Measurements from ENCODE around the gene PAX7. TPM values are rescaled to one million over a fixed set of nuclear protein-coding genes. Genes with fewer than 3 reads are reported as not detected.
"Not testable (repeated sequence)": the region's sequence is repeated elsewhere in the genome, so short reads cannot be mapped to it uniquely, and the experiment has no call there.

PAX7 gene
- total RNA-seq, 2 donors from 2014 or later, result not detected

DNA sequence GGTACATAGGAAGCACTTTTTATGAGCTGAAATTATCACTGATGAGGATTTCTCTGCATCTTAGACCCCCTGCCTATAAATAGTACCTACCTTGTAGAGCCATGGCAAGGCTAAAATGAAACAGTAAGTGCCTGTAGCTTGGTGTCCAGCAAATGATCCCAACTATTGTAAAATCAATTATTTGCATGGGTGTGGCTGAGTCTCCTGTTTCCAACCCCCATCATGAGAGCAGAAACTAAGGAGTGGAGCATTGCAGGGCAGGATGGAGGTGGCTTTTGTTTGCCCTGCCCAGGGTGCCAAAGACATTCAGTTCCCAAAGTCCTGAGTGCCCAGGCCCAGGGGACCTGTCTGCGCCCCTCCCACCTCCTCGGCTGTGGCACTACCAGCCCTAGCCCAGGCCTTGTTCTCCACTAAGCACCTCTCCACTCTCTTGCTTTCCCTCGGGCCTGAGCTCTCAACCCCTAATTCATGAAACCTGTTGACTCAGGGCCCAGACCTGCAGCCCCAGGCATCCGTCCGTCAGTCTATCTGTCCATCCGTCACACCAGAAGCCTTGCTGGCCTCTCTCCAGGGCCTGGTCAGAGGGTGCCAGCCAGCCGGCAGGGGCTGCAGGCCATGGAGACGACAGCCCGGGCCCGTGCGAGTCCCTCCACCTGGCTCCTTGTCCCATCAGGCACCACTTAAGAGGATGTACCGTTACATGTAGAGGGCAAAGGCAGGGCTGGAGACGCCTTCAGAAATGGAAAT is 39.6 kb downstream of the PAX7 start:
- H3K27ac Mint-ChIP-seq, result no peak overlapping the region
- no peak for ATAC-seq
- no peak for DNase-seq (ENCODE audit: low spot score)
- no peaks in the 10 kb centered on the region for H3K9me3 Mint-ChIP-seq
- H3K36me3 Mint-ChIP-seq, result no peaks in the 10 kb centered on the region
- H3K27me3 Mint-ChIP-seq, result peaks cover 31 to 33% of the 10 kb centered on the region in 2 donors
- no peaks in the 10 kb centered on the region for H3K4me1 Mint-ChIP-seq (ENCODE audit: low read depth in 2 of 2)
- H3K4me3 Mint-ChIP-seq, result no peak overlapping the region

DNA sequence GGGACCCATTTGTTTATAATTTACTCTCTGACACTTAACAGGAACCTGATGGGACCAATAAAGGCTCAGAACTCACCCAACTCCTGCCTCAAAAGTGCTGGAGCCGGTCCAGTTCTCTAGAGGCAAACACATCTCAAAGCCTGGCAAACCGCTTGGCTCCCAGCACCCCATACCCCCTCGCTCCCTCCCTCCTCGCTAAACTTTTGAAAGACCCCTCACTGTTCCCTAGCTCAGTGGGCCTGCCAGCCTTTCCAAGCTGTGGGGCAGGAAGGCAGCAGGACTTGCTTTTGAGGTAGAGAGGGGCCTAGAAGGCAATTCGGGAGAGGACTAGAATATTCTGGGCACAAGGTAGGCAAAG is 40.2 kb downstream of the PAX7 start:
- ATAC-seq (no peak), DNase-seq (ENCODE audit: low spot score) (no peak)
- Mint-ChIP-seq H3K4me1 (ENCODE audit: low read depth in 2 of 2) (no peaks in the 10 kb centered on the region), H3K27me3 (peaks cover 35 to 39% of the 10 kb centered on the region in 2 donors), H3K4me3 (no peak overlapping the region), H3K36me3 (no peaks in the 10 kb centered on the region), H3K9me3 (no peaks in the 10 kb centered on the region), H3K27ac (no peak overlapping the region)

DNA sequence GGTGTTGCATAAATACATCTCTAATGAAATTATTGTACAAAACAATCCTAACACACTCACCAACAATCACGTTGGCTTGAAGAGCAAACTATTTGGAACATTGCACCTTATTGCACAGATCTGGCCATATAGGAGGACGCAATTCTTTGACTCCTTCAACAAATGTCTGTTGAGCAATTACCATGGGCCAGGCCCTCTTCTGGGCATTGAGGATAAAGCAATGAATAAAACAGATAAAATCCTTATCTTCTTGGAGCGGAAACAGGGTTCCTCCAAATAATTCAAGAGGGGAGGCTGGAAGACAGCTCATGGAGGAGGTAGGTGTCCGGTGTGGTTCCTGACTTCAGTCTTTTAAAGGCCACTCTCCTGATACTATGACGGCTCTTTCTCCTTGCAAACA is 43.3 kb downstream of the PAX7 start:
- DNase-seq (ENCODE audit: low spot score) (no peak), ATAC-seq (no peak)
- no peak overlapping the region for H3K4me3 Mint-ChIP-seq
- H3K36me3 Mint-ChIP-seq, result no peaks in the 10 kb centered on the region
- H3K27me3 Mint-ChIP-seq, result peaks cover 29 to 44% of the 10 kb centered on the region in 2 donors
- no peak overlapping the region for H3K27ac Mint-ChIP-seq
- no peaks in the 10 kb centered on the region for H3K4me1 Mint-ChIP-seq (ENCODE audit: low read depth in 2 of 2)
- H3K9me3 Mint-ChIP-seq, result no peaks in the 10 kb centered on the region

DNA sequence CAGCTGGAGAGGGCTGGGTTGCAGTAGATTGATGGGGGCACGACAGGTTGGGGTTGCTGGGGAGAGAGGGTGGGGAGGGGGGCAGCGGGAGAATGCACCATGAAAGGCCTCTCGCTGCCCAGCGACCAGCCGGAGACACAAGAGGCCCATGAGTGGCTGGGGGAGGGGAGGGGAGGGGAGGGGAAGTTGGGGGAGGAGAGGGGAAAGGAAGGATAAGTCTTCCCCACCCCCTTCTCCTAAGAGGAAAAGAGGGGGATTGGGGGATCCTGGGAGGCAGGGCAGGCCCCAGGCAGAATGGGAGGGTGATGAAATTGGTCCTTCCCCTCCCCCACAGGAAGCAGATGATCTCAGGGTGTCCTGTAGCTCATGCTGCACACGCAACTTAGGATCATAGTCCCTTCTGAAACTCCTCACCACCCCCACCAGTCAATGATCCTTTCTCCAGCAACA is 45.7 kb downstream of the PAX7 start:
- Mint-ChIP-seq H3K4me3 (no peak overlapping the region), H3K27me3 (peaks cover 35 to 48% of the 10 kb centered on the region in 2 donors), H3K36me3 (no peaks in the 10 kb centered on the region), H3K4me1 (ENCODE audit: low read depth in 2 of 2) (no peaks in the 10 kb centered on the region), H3K9me3 (no peaks in the 10 kb centered on the region), H3K27ac (no peak overlapping the region)
- no peak for DNase-seq (ENCODE audit: low spot score)
- no peak for ATAC-seq

DNA sequence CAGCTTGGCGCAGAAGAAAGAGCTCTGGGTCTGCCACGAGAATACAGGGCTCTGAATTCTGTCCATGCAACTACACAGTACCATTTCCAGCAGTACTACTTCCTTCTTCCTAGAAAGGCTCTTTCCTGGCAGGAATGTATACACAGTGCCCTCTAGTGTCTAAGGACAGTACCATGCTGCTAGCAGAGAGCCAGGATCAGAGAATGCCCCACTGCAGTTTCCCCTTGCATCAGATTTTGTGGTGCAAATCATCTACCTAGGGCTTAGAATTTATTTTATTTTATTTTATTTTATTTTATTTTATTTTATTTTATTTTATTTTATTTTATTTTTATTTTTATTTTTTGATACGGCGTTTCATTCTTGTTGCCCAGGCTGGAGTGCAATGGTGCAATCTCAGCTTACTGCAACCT is 50.8 kb downstream of the PAX7 start:
- peaks cover 17 to 18% of the 10 kb centered on the region in 2 donors for H3K27me3 Mint-ChIP-seq
- H3K9me3 Mint-ChIP-seq, result no peaks in the 10 kb centered on the region
- DNase-seq (ENCODE audit: low spot score) (no peak), ATAC-seq (no peak)
- no peak overlapping the region for H3K27ac Mint-ChIP-seq
- H3K4me3 Mint-ChIP-seq, result no peak overlapping the region
- no peaks in the 10 kb centered on the region for H3K4me1 Mint-ChIP-seq (ENCODE audit: low read depth in 2 of 2)
- H3K36me3 Mint-ChIP-seq, result no peaks in the 10 kb centered on the region

DNA sequence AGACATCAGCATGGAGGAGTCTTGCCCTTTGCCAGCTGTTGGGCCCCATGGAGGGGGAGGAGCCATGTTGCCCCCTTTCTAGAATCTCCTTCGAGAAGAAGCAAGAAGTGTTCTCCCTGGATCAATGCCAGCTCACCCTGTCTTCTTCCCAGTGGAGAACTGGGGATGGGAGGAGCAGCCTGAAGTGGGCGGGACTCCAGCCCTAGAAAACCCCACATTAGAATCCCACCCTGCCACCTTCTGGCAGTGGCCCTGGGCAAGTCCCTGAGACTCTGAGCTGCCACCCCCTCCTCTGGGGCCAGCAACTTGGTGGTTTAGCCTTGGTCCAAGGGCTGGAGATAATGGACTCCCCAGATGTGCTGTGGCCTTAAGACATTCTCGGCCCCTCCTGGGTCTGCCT is 51.7 kb downstream of the PAX7 start:
- Mint-ChIP-seq H3K27ac (no peak overlapping the region), H3K4me3 (no peak overlapping the region), H3K27me3 (peaks cover 14 to 18% of the 10 kb centered on the region in 2 donors), H3K36me3 (no peaks in the 10 kb centered on the region), H3K4me1 (ENCODE audit: low read depth in 2 of 2) (no peaks in the 10 kb centered on the region), H3K9me3 (no peaks in the 10 kb centered on the region)
- DNase-seq (ENCODE audit: low spot score), result no peak
- no peak for ATAC-seq

DNA sequence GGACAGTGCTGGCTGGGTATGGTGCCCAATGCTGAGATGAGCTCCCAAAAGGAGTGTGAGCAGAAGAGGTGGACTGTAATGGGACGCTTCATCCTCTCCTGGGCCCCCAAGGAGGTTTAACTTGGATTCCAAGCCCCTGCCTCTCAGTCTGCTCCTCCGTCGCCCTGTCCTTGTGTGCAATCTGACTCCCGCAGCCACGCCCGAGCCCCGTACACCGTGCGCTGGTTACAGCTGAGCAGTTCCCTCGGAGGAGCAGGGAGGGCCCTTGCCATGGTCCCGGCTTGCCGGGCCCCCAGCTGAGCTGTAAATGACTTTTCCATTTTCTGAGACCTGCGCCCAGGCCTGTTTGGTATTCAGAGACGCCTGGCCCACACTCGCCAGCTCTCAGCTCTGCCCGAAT is 53.7 kb downstream of the PAX7 start:
- Mint-ChIP-seq H3K36me3 (no peaks in the 10 kb centered on the region), H3K4me3 (no peak overlapping the region), H3K4me1 (ENCODE audit: low read depth in 2 of 2) (no peaks in the 10 kb centered on the region), H3K27ac (no peak overlapping the region), H3K27me3 (peaks cover 12 to 18% of the 10 kb centered on the region in 2 donors), H3K9me3 (no peaks in the 10 kb centered on the region)
- ATAC-seq (peak in 1 of 2 donors; percentile 13), DNase-seq (ENCODE audit: low spot score) (no peak)

DNA sequence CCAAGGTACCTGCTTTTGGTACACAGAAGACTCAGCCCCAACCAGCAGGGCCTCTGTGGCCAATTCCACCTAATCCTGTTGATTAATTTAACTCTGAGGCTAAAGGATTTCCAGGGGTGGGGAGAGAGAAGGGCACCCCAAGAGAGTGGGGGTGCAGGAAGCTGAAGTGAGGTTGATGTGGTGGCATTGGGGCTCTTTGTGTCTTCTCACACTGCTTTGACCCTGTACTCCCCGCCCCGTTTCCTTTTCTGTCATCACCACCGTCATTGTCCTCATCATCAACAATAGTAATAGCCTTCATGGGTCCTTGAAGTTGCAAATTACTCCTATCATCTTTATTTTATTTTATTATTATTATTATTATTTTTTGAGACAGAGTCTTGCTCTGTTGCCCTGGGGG is 55.9 kb downstream of the PAX7 start:
- Mint-ChIP-seq H3K4me1 (ENCODE audit: low read depth in 2 of 2) (no peaks in the 10 kb centered on the region), H3K27me3 (peaks cover 10 to 14% of the 10 kb centered on the region in 2 donors), H3K36me3 (no peaks in the 10 kb centered on the region), H3K27ac (no peak overlapping the region), H3K9me3 (no peaks in the 10 kb centered on the region), H3K4me3 (no peak overlapping the region)
- DNase-seq (ENCODE audit: low spot score), result no peak
- ATAC-seq, result no peak

DNA sequence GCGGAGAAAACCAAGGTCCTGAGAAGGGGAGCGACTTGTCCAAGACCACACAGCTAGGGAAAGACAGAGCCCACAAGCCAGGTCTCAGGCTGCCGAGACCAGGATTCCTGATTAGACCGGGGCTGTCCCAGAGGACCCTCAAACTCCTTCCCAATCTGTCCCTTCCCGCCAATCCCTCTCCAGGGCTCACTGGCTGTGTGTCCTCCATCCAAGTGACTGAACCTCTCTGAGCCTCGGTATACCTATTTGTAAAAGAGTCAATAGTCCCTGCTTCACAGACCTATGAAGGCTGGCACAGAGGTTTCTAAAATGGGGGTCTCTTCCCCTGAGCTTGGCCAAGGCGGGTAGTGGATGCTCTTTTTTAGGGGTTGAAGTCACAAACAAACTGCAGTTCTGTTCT is 56.6 kb downstream of the PAX7 start:
- Mint-ChIP-seq H3K9me3 (no peaks in the 10 kb centered on the region), H3K4me1 (ENCODE audit: low read depth in 2 of 2) (no peaks in the 10 kb centered on the region), H3K36me3 (no peaks in the 10 kb centered on the region)

DNA sequence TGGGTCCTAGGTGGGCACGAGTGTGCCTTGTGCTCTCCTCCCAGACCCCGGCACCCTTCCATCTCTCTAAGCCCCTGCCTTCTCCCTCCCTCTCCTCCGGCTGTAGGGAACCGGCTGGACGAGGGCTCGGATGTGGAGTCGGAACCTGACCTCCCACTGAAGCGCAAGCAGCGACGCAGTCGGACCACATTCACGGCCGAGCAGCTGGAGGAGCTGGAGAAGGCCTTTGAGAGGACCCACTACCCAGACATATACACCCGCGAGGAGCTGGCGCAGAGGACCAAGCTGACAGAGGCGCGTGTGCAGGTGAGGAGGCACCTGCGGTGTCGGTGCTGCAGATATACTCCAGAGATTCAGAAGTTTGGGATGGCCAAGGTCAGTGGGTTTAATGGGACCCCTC is 61.0 kb downstream of the PAX7 start:
- Mint-ChIP-seq H3K27me3 (peaks cover 13 to 28% of the 10 kb centered on the region in 2 donors), H3K4me1 (ENCODE audit: low read depth in 2 of 2) (no peaks in the 10 kb centered on the region), H3K27ac (no peak overlapping the region), H3K9me3 (no peaks in the 10 kb centered on the region), H3K36me3 (no peaks in the 10 kb centered on the region), H3K4me3 (no peak overlapping the region)
- ATAC-seq, result no peak
- no peak for DNase-seq (ENCODE audit: low spot score)

More for the DNA sequence above, 56.6 kb downstream of the PAX7 start:
- Mint-ChIP-seq H3K4me3 (no peak overlapping the region), H3K27ac (no peak overlapping the region), H3K27me3 (peaks cover 17 to 20% of the 10 kb centered on the region in 2 donors)
- ATAC-seq (no peak), DNase-seq (ENCODE audit: low spot score) (no peak)

DNA sequence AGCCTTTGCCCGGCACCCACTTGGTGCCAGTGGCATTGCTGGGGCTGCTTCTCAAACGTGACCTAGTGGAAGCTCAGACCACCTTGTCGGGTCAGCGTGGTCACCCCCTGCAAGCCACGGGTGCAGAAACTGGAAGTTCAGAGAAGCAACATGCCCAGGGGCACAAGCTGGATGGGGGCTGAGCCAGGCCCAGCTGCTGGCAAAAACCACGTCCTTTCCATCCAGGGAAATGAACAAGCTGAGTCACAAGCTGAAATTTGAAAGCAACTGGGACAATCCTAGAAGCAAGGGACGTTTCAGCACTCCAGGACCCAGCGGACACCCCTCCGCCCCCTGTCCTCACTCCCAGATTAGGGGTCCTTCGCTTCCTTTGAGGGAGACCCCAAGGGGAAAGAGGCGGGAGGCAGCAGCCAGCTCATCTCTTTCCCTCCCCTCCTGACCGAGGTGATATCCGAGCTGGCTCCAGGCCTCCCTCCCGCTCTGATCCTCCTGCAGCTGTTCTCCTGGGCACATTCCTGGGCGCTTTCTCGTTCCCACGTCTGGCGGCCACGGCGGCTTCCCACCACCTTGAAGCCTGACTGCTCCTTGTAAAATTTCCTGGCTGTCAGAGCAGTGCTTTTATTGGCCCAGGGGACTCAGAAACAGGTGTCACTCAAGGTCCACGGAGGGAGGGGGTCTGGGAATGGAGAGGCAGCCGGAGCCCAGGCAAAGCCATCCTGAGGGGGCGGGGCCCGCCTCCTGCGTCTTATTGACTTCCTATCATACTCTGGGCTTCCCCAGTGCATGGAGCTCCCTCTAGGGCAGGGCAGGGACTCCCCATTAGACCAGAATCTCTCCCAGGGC is 62.8 kb downstream of the PAX7 start:
- H3K4me1 Mint-ChIP-seq (ENCODE audit: low read depth in 2 of 2), result no peaks in the 10 kb centered on the region

DNA sequence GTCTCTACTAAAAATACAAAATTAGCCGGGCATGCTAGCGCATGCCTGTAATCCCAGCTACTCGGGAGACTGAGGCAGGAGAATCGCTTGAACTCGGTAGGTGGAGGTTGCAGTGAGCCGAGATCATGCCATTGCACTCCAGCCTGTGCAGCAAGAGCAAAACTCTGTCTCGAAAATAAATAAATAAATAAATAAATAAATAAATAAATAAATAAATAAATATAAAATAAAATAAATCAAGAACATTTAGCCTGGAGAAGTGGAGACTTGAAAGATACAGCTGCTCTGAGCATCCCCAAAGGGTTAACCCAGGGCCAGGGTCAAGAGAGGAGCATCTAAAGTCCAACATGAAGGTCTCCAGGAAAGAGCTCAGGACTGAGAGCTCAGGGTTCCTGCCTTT is 63.6 kb downstream of the PAX7 start:
- H3K9me3 Mint-ChIP-seq; ATAC-seq; H3K27ac Mint-ChIP-seq; H3K4me3 Mint-ChIP-seq; H3K36me3 Mint-ChIP-seq; H3K4me1 Mint-ChIP-seq (ENCODE audit: low read depth in 2 of 2); DNase-seq (ENCODE audit: low spot score): not testable (repeated sequence)
- peaks cover 24 to 45% of the 10 kb centered on the region in 2 donors for H3K27me3 Mint-ChIP-seq

More for the DNA sequence above, 62.8 kb downstream of the PAX7 start:
- H3K9me3 Mint-ChIP-seq, result no peaks in the 10 kb centered on the region
- H3K27ac Mint-ChIP-seq, result no peak overlapping the region
- DNase-seq (ENCODE audit: low spot score) (no peak), ATAC-seq (no peak)
- peaks cover 20 to 39% of the 10 kb centered on the region in 2 donors for H3K27me3 Mint-ChIP-seq
- H3K4me3 Mint-ChIP-seq, result no peak overlapping the region
- H3K36me3 Mint-ChIP-seq, result no peaks in the 10 kb centered on the region

DNA sequence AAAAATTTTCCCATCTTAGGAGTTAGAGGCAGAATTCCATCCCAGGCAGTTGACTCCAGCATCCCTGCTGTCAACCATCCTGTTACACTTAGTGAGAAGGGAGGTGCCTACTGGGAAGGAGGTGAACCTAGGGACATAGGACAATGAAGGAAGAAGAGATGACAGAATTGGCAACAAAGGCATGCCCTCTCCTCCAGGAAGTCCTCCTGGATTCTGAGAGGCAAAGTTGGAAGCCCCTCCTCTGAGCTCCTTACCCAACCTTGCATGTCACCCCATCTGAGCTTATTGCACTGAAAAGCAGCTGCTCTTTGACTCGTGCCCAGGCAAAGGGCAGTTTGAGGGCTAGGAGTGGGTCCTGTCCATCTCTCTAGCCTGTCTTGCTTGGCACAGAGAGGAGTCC is 66.9 kb downstream of the PAX7 start:
- H3K36me3 Mint-ChIP-seq, result no peaks in the 10 kb centered on the region
- peaks cover 22 to 38% of the 10 kb centered on the region in 2 donors for H3K27me3 Mint-ChIP-seq
- H3K27ac Mint-ChIP-seq, result no peak overlapping the region
- DNase-seq (ENCODE audit: low spot score) (no peak), ATAC-seq (no peak)
- no peaks in the 10 kb centered on the region for H3K9me3 Mint-ChIP-seq
- H3K4me3 Mint-ChIP-seq, result no peak overlapping the region
- no peaks in the 10 kb centered on the region for H3K4me1 Mint-ChIP-seq (ENCODE audit: low read depth in 2 of 2)

DNA sequence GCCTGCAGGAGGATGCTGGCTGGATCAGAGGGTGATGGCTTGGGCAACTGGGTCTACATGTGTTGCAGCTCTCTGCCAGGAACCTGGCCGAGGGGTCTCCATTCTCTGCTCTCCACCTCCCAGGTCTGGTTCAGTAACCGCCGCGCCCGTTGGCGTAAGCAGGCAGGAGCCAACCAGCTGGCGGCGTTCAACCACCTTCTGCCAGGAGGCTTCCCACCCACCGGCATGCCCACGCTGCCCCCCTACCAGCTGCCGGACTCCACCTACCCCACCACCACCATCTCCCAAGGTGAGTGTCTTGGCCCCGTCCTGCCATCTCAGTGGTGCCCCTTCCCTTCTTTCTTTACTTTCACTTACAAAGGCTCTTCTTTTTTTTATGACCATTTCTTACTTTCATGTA is 69.9 kb downstream of the PAX7 start:
- H3K36me3 Mint-ChIP-seq, result no peaks in the 10 kb centered on the region
- H3K27ac Mint-ChIP-seq, result no peak overlapping the region
- H3K27me3 Mint-ChIP-seq, result peaks cover 28 to 48% of the 10 kb centered on the region in 2 donors
- H3K4me3 Mint-ChIP-seq, result no peak overlapping the region
- no peak for ATAC-seq
- H3K4me1 Mint-ChIP-seq (ENCODE audit: low read depth in 2 of 2), result no peaks in the 10 kb centered on the region
- H3K9me3 Mint-ChIP-seq, result no peaks in the 10 kb centered on the region
- no peak for DNase-seq (ENCODE audit: low spot score)

Measured in natural killer cell treated with Interleukin-12 subunit alpha and Interleukin-12 subunit beta and Interleukin-15 and Interleukin-18, amount 100 ng/mL, for 72 hours (primary cell).